Adrenal gland (tissue), 12 donors: ENCODE data around the gene TANC1. TPM values are rescaled to one million over a fixed set of nuclear protein-coding genes. Genes with fewer than 3 reads are reported as not detected.

Experiments used
- DNase-seq, 7 donors: peaks; one replicate each; pipeline ENCODE4 v3.0.0-alpha.2; 2019 to 2020
- H3K27ac ChIP-seq, 5 donors: fragments of 200-600 bp; sonication (generic) in 4 of 5; 1 replicate in 3 of 5; 2 replicates in 2 of 5; pipeline versions ENCODE4 v1.5.1 to v1.8.0; 2016 to 2020; ENCODE audit warnings: mild to moderate bottlenecking in 1 of 5
- H3K27me3 ChIP-seq: fragments of 200-600 bp; 2 replicates; pipeline ENCODE4 v1.8.0; 2021
- H3K36me3 ChIP-seq, 2 donors: fragments of 200-600 bp; replicated peaks in 1 of 2; 1 replicate in 1 of 2; 2 replicates in 1 of 2; pipeline versions ENCODE4 v1.5.1 to v1.8.0; 2018 to 2022
- H3K4me1 ChIP-seq, 2 donors: fragments of 200-600 bp; replicated peaks in 1 of 2; 1 replicate in 1 of 2; 2 replicates in 1 of 2; pipeline versions ENCODE4 v1.5.1 to v1.8.0; 2018 to 2021
- H3K4me3 ChIP-seq, 4 donors: fragments of 200-600 bp; sonication (generic) in 3 of 4; one replicate each; pipeline ENCODE4 v1.5.1; 2016 to 2018
- H3K9me3 ChIP-seq, 3 donors: fragments of 200-600 bp; sonication (generic) in 1 of 3; replicated peaks in 1 of 3; 1 replicate in 2 of 3; 2 replicates in 1 of 3; pipeline versions ENCODE4 v1.5.1 to v1.8.0; 2016 to 2021
- POLR2A ChIP-seq, 2 donors: fragments of 450-650 bp; IDR thresholded peaks; one replicate each; pipeline ENCODE4 v1.6.1; 2017; ENCODE audit warnings: antibody characterized with exemption in 2 of 2, mild to moderate bottlenecking in 2 of 2, moderate library complexity in 1 of 2
- WGBS, 4 donors: extraction: QIAGEN DNeasy Blood & Tissue Kit in 2 of 4; methylation state at CpG; one replicate each; pipeline versions ENCODE4 v1.1.5 to v1.1.7; 2013 to 2017; 5-methylcytosine and 5-hydroxymethylcytosine counted together
- intact Hi-C, 2 donors: fragments of 100-400 bp; cut with DNase I; formaldehyde crosslinking; loops; one replicate each; pipeline versions ENCODE4 v1.14.1 to v1.15.0; 2022 to 2023
- polyA plus RNA-seq, 3 donors: library from polyadenylated mRNA; stranded (reverse); fragments of 200-250 nt in 2 of 3; fragments of 350-450 nt in 1 of 3; fragmentation: Illumina TruSeq in 1 of 3; extraction: RNeasy Lipid Tissue Mini Kit (QIAGEN cat#74804) in 1 of 3; gene quantifications; one replicate each; pipeline ENCODE4 v1.2.3, GENCODE V29; 2013 to 2014
- total RNA-seq, 9 donors: library from RNA; depleted of rRNA in 4 of 9; stranded (reverse); fragments of >200 nt in 4 of 9; fragments of 120-200 nt in 1 of 9; fragmentation: NEBNext Ultra II Directional in 1 of 9; extraction: Animal tissue kit (Norgen Biotek cat#: 25700) in 1 of 9; gene quantifications; one replicate each; pipeline versions ENCODE4 v1.1.0 to v1.2.4, GENCODE V29; 2013 to 2023
- TF ChIP-seq, protein P1 (sequence below), 6 experiments: fragments of 450-650 bp in 4 of 6; fragments of 200-600 bp in 2 of 6; sonication (generic) in 1 of 6; IDR thresholded peaks; 1 replicate in 5 of 6; 2 replicates in 1 of 6; pipeline versions ENCODE4 v1.5.1 to v1.8.0; 2016 to 2021; ENCODE audit warnings: antibody characterized with exemption in 6 of 6, mild to moderate bottlenecking in 2 of 6, moderate library complexity in 1 of 6
- donor health status: healthy with polysubstance abuse.
- donor health status: Bipolar disorder and iron deficiency.
- donor health status: DM: yes; HTN: yes; CAD: no.
- donor health status: DM: no; HTN: no; CAD: no.
- donor health status: DM: no; HTN: no; CAD: no.
- donor health status: DM: yes; HTN: yes; CAD: no.

Gene TANC1
- total and polyA plus RNA-seq, 12 donors = 14.1 to 53.3 (median 24.8) TPM

DNA sequence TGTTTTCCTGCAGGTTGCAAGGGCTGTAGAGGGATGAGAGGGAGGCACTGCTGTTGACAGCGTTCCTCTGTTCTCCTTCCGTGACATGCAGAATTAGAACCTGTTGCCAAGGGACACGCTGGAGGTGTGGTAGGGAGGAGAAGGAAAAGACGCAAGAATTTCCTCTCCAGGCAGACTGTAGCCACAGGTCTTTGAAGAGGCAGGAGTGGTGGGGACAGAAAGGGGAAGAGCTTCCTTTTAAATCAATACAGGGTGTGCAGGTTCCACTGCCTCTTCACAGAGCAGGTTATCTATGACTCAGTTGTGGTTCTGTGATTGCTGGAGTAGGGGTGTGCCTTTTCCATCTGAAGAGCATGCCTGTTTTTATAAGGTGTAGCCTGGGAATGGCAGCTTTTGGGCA lies 185.0 kb downstream of the TANC1 start:
- no peak for DNase-seq
- Histone ChIP-seq H3K27me3 (no peaks in the 10 kb centered on the region), H3K9me3 (no peaks in the 10 kb centered on the region), H3K36me3 (peaks cover 0 to 5% of the 10 kb centered on the region in 2 donors), H3K27ac (no peak overlapping the region), H3K4me3 (no peak overlapping the region), H3K4me1 (peaks cover 0 to 11% of the 10 kb centered on the region in 2 donors)
- WGBS, 4 donors = 66 to 85% (median 81%) methylated on average over 4 of the region's 4 CpGs
- intact Hi-C loops = no loop called here
- no peak for TF ChIP-seq POLR2A (IDR thresholded peaks at IDR 0.05)
- TF ChIP-seq, protein P1, sequence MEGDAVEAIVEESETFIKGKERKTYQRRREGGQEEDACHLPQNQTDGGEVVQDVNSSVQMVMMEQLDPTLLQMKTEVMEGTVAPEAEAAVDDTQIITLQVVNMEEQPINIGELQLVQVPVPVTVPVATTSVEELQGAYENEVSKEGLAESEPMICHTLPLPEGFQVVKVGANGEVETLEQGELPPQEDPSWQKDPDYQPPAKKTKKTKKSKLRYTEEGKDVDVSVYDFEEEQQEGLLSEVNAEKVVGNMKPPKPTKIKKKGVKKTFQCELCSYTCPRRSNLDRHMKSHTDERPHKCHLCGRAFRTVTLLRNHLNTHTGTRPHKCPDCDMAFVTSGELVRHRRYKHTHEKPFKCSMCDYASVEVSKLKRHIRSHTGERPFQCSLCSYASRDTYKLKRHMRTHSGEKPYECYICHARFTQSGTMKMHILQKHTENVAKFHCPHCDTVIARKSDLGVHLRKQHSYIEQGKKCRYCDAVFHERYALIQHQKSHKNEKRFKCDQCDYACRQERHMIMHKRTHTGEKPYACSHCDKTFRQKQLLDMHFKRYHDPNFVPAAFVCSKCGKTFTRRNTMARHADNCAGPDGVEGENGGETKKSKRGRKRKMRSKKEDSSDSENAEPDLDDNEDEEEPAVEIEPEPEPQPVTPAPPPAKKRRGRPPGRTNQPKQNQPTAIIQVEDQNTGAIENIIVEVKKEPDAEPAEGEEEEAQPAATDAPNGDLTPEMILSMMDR (IDR thresholded peaks at IDR 0.05) = no peak

DNA sequence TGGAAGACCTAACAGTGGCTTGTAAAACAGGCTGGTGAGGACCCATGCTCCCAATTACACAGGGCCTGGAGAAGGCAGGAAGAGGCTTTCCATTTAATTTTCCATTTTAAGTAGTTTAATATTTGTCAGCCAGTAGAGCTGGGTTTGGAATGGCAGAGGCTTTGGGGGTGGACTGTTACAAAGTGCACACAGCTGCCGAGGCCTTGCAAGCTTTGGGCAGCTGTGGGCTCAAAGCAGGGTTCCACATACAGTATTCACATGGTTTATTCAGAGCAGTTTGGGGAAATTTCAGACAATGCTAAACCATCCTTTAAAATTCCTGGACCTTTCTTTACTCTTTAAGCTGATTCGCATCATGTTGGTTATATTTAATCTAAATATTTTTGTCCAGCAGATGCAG lies 185.5 kb downstream of the TANC1 start:
- WGBS, 4 donors = 94 to 100% (median 96%) methylated on average over 2 of the region's 2 CpGs
- Histone ChIP-seq H3K27ac (no peak overlapping the region), H3K27me3 (no peaks in the 10 kb centered on the region), H3K4me1 (peaks cover 0 to 11% of the 10 kb centered on the region in 2 donors), H3K9me3 (no peaks in the 10 kb centered on the region), H3K36me3 (peaks cover 0 to 5% of the 10 kb centered on the region in 2 donors), H3K4me3 (no peak overlapping the region)
- DNase-seq = no peak
- TF ChIP-seq, protein P1 (IDR thresholded peaks at IDR 0.05) = no peak
- TF ChIP-seq POLR2A (IDR thresholded peaks at IDR 0.05) = no peak
- intact Hi-C loops = no loop called here

DNA sequence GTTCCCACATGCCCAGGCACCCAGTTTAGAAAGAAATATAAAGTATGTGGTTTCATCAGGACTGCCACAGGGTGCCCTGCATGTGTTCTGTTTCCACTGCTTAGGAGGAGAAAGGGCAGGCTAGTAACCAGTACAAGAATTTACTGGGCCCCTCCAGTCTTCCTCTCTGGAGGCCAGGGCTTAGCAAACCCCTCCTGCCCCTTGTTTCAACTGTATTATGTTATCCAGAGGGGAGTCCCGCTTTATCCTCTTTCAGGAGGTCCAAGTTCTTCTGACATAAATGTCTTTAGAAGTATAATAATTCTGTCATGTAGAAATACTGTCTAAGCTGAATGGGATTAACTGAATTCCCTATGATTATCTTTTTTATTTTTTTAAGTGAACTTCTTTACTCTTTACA lies 185.9 kb downstream of the TANC1 start:
- no peaks in the 10 kb centered on the region for H3K27me3 ChIP-seq
- no peak overlapping the region for H3K27ac ChIP-seq
- peaks cover 0 to 11% of the 10 kb centered on the region in 2 donors for H3K4me1 ChIP-seq
- no peaks in the 10 kb centered on the region for H3K9me3 ChIP-seq
- H3K4me3 ChIP-seq = no peak overlapping the region
- TF ChIP-seq, protein P1 (IDR thresholded peaks at IDR 0.05) = no peak
- TF ChIP-seq POLR2A (IDR thresholded peaks at IDR 0.05) = no peak
- WGBS, 4 donors = 93 to 100% (median 99%) methylated on average over 1 of the region's 1 CpG
- H3K36me3 ChIP-seq = peaks cover 0 to 5% of the 10 kb centered on the region in 2 donors
- DNase-seq = no peak
- intact Hi-C loops = no loop called here

DNA sequence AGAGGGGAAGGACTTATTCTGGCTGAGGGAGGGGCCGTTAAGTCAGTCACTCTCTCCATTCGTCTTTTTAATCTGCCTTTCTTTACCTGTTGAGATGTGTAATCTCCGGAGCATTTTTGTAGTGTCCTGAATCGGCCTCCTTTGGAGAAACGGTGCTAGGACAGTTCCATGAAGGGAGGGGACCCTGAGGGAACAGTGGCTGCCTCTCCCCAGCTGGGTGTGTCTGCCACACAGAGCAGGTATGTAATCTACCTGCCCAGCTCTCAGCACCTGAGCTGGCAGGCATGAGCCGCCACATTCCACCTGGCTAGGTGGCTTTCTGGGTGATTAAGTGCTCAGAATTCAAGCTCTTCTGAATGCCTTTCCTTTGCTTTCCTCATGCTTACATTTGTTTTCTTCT lies 186.9 kb downstream of the TANC1 start:
- no peaks in the 10 kb centered on the region for H3K27me3 ChIP-seq
- H3K4me3 ChIP-seq = no peak overlapping the region
- TF ChIP-seq, protein P1 (IDR thresholded peaks at IDR 0.05) = no peak
- no peak for TF ChIP-seq POLR2A (IDR thresholded peaks at IDR 0.05)
- H3K36me3 ChIP-seq = peaks cover 0 to 5% of the 10 kb centered on the region in 2 donors
- no peak for DNase-seq
- H3K4me1 ChIP-seq = peaks cover 0 to 12% of the 10 kb centered on the region in 2 donors
- intact Hi-C loops = no loop called here
- H3K27ac ChIP-seq = no peak overlapping the region
- H3K9me3 ChIP-seq = no peaks in the 10 kb centered on the region
- WGBS, 4 donors = 85 to 92% (median 87%) methylated on average over 6 of the region's 6 CpGs
